ENCODE data around the gene CHRM4.
"Not testable (repeated sequence)": the region's sequence is repeated elsewhere in the genome, so short reads cannot be mapped to it uniquely, and the experiment has no call there.

Gene CHRM4

GRCh38 chr11:46381819-46382645 lies 9.5 kb downstream of the CHRM4 start:
- DNase-seq, result no peak

GRCh38 chr11:46381048-46381818 lies 10.3 kb downstream of the CHRM4 start, which contains the start of gene MDK:
MDK (plus strand) TSS chr11:46381669; CDS start chr11:46382058, 389 bp downstream.
- no peak for DNase-seq

GRCh38 chr11:46380340-46381047 lies 11.1 kb downstream of the CHRM4 start:
- DNase-seq, result no peak

- not testable (repeated sequence) for DNase-seq
These were observed 11.9 kb downstream of the CHRM4 start for GRCh38 chr11:46379482-46380293.

- DNase-seq, result no peak
These were observed 12.6 kb downstream of the CHRM4 start for GRCh38 chr11:46378811-46379481.

- no peak for DNase-seq
These were observed 13.3 kb downstream of the CHRM4 start for GRCh38 chr11:46378296-46378695.

- no peak for DNase-seq
These were observed 13.7 kb downstream of the CHRM4 start for GRCh38 chr11:46377831-46378230.

GRCh38 chr11:46377290-46377689 lies 14.3 kb downstream of the CHRM4 start:
- DNase-seq, result no peak

- DNase-seq, result no peak
These were observed 15.1 kb downstream of the CHRM4 start for GRCh38 chr11:46376258-46377050.

GRCh38 chr11:46375392-46376101 lies 16.0 kb downstream of the CHRM4 start:
- DNase-seq, result no peak

- DNase-seq, result no peak
These were observed 16.8 kb downstream of the CHRM4 start for GRCh38 chr11:46374815-46375214.

- no peak for DNase-seq
These were observed 17.5 kb downstream of the CHRM4 start for GRCh38 chr11:46373787-46374740.

- not testable (repeated sequence) for DNase-seq
These were observed 19.1 kb downstream of the CHRM4 start for GRCh38 chr11:46372501-46372900.

- DNase-seq, result no peak
These were observed 19.5 kb downstream of the CHRM4 start for GRCh38 chr11:46372086-46372485.

GRCh38 chr11:46371262-46371661 lies 20.3 kb downstream of the CHRM4 start:
- not testable (repeated sequence) for DNase-seq

GRCh38 chr11:46370253-46370652 lies 21.3 kb downstream of the CHRM4 start:
- DNase-seq, result no peak

- peak in 1 of 2 experiments; percentile 60 for DNase-seq
These were observed 22.0 kb downstream of the CHRM4 start for GRCh38 chr11:46369458-46370152.

GRCh38 chr11:46367916-46368267 lies 23.7 kb downstream of the CHRM4 start:
- DNase-seq, result no peak

All from NCI-H446 (cell line).